GM21367 (cell line): ENCODE results near the gene SLC19A3.
"Not testable (repeated sequence)": the region's sequence is repeated elsewhere in the genome, so short reads cannot be mapped to it uniquely, and the experiment has no call there.

Experiments used
- ATAC-seq: cut with Tn5 transposase; IDR thresholded peaks from one replicate; pipeline ENCODE4 v1.9.1; 2021; ENCODE audit not compliant: unreplicated experiment

SLC19A3 gene

GRCh38 chr2:227717687-227718567, at the start of gene SLC19A3:
Gene SLC19A3 (minus strand): TSS chr2:227718028. CDS start chr2:227702318, 15,710 bp downstream.
- ATAC-seq, result no peak

GRCh38 chr2:227766373-227766883, 48.6 kb upstream of the SLC19A3 start:
- ATAC-seq, result peak; percentile 98

GRCh38 chr2:227765788-227766372, 48.1 kb upstream of the SLC19A3 start:
- ATAC-seq, result no peak

GRCh38 chr2:227761740-227762476, 44.1 kb upstream of the SLC19A3 start:
- no peak for ATAC-seq

- ATAC-seq, result no peak
These were observed 41.7 kb upstream of the SLC19A3 start for GRCh38 chr2:227759411-227760118.

GRCh38 chr2:227756261-227756660, 38.4 kb upstream of the SLC19A3 start:
- ATAC-seq, result not testable (repeated sequence)

- no peak for ATAC-seq
These were observed 30.3 kb upstream of the SLC19A3 start for GRCh38 chr2:227748079-227748478.

- ATAC-seq, result no peak
These were observed 27.8 kb upstream of the SLC19A3 start, which contains the start of gene SCYGR8 for GRCh38 chr2:227745594-227745993. Gene SCYGR8 (plus strand): TSS chr2:227745894. CDS start chr2:227745894, 0 bp downstream.

GRCh38 chr2:227740705-227741104, 22.9 kb upstream of the SLC19A3 start:
- not testable (repeated sequence) for ATAC-seq

- no peak for ATAC-seq
These were observed 21.5 kb upstream of the SLC19A3 start for GRCh38 chr2:227739351-227739750.

- no peak for ATAC-seq
These were observed 10.2 kb upstream of the SLC19A3 start, which contains the start of gene SCYGR7 for GRCh38 chr2:227728035-227728434. Gene SCYGR7 (plus strand): TSS chr2:227728335. CDS start chr2:227728335, 0 bp downstream.

GRCh38 chr2:227724394-227725039, 6.7 kb upstream of the SLC19A3 start, which contains the start of gene SCYGR6:
Gene SCYGR6 (minus strand): TSS chr2:227724757. CDS start chr2:227724757, 0 bp downstream.
- no peak for ATAC-seq

- not testable (repeated sequence) for ATAC-seq
These were observed 5.0 kb upstream of the SLC19A3 start for GRCh38 chr2:227722821-227723220.

- ATAC-seq, result no peak
These were observed 2.9 kb upstream of the SLC19A3 start for GRCh38 chr2:227720680-227721079.

- no peak for ATAC-seq
These were observed 1.8 kb upstream of the SLC19A3 start for GRCh38 chr2:227719641-227720040.

GRCh38 chr2:227716501-227716900, 1.3 kb downstream of the SLC19A3 start:
- no peak for ATAC-seq

GRCh38 chr2:227713291-227713690, 4.5 kb downstream of the SLC19A3 start:
- ATAC-seq, result no peak

- no peak for ATAC-seq
These were observed 6.8 kb downstream of the SLC19A3 start for GRCh38 chr2:227710986-227711385.

GRCh38 chr2:227707390-227707789, 10.4 kb downstream of the SLC19A3 start:
- ATAC-seq, result no peak

- ATAC-seq, result no peak
These were observed 11.0 kb downstream of the SLC19A3 start for GRCh38 chr2:227706859-227707258.
